Heart right ventricle (tissue), 16 donors: ENCODE measurements around the gene KRR1. TPM values are rescaled to one million over a fixed set of nuclear protein-coding genes. Genes with fewer than 3 reads are reported as not detected.

Experiments
- ATAC-seq, 8 donors: fragments of 200-7000 bp; cut with Tn5 transposase; one replicate each; pipeline ENCODE4 v1.9.1; 2020; ENCODE audit warnings: mild to moderate bottlenecking in 8 of 8, moderate library complexity in 8 of 8, moderate number of reproducible peaks in 1 of 8
- DNase-seq, 2 donors: peaks; one replicate each; pipeline ENCODE4 v3.0.0-alpha.2; 2020
- H3K27ac ChIP-seq, 10 donors: fragments of 200-600 bp; sonication (generic) in 2 of 10; one replicate each; pipeline versions ENCODE4 v1.5.0 to v1.8.0; 2020 to 2022; ENCODE audit warnings: mild to moderate bottlenecking in 3 of 10
- H3K27me3 ChIP-seq, 7 donors: fragments of 200-600 bp; one replicate each; pipeline ENCODE4 v1.8.0; 2021 to 2022; ENCODE audit warnings: mild to moderate bottlenecking in 2 of 7
- H3K36me3 ChIP-seq, 9 donors: fragments of 200-600 bp; sonication (generic) in 1 of 9; one replicate each; pipeline versions ENCODE4 v1.5.0 to v1.8.0; 2020 to 2022; ENCODE audit warnings: mild to moderate bottlenecking in 2 of 9
- H3K4me1 ChIP-seq, 9 donors: fragments of 200-600 bp; sonication (generic) in 1 of 9; one replicate each; pipeline versions ENCODE4 v1.5.0 to v1.8.0; 2020 to 2022; ENCODE audit warnings: mild to moderate bottlenecking in 4 of 9
- H3K4me3 ChIP-seq, 10 donors: fragments of 200-600 bp; sonication (generic) in 2 of 10; one replicate each; pipeline versions ENCODE4 v1.5.0 to v1.8.0; 2020 to 2022; ENCODE audit warnings: mild to moderate bottlenecking in 7 of 10, moderate library complexity in 2 of 10
- H3K9me3 ChIP-seq, 11 donors: fragments of 200-600 bp in 10 of 11; sonication (generic) in 2 of 11; one replicate each; pipeline versions ENCODE4 v1.5.0 to v1.8.0; 2013 to 2022; ENCODE audit warnings: mild to moderate bottlenecking in 2 of 11, control low read depth in 1 of 11, moderate library complexity in 1 of 11
- WGBS, 2 donors: extraction: QIAGEN DNeasy Blood & Tissue Kit; methylation state at CpG; one replicate each; pipeline ENCODE4 v1.1.7; 2013; ENCODE audit warnings: inconsistent platforms in 1 of 2; 5-methylcytosine and 5-hydroxymethylcytosine counted together
- intact Hi-C, 10 donors: fragments of 100-400 bp; cut with DNase I; formaldehyde crosslinking; loops; one replicate each; pipeline versions ENCODE4 v1.11.1 to v1.14.2; 2022
- polyA plus RNA-seq, 2 donors: library from polyadenylated mRNA; stranded (reverse); fragments of 200-250 nt; gene quantifications; one replicate each; pipeline ENCODE4 v1.2.3, GENCODE V29; 2013
- total RNA-seq, 10 donors: library from RNA; stranded (reverse); fragmentation: NEBNext Ultra II Directional in 3 of 10; extraction: Animal tissue kit (Norgen Biotek cat#: 25700) in 3 of 10; gene quantifications; one replicate each; pipeline versions ENCODE4 v1.2.1 to v1.2.4, GENCODE V29; 2021 to 2023
- TF ChIP-seq, protein P1 (sequence below), 9 donors: fragments of 200-600 bp; sonication (generic) in 2 of 9; IDR thresholded peaks; one replicate each; pipeline versions ENCODE4 v1.5.0 to v1.8.0; 2021 to 2022; ENCODE audit warnings: antibody characterized with exemption in 9 of 9, mild to moderate bottlenecking in 5 of 9, moderate library complexity in 1 of 9
- donor health status: Arrhythmogenic right ventricular cardiomyopathy.
- donor health status: ischemic (EF 13 %, LVEDD 7.1; RV severe dilation, severe dysfunction).
- donor health status: healthy with polysubstance abuse.
- donor health status: DM: no; HTN: yes; CAD: no.
- donor health status: DM: no; HTN: no; CAD: no.
- donor health status: ischemic (EF 25% LVEDD 6.9; RV normal size, moderate dysfunction).
- donor health status: ischemic (EF 25% LVEDD 5.7; RV mildly dilated, moderate dysfunction).
- donor health status: healthy.
- donor health status: DM: yes; HTN: yes; CAD: no.
- donor health status: Ischemic cardiomyopathy.
- donor health status: ischemic (EF 35%, LVEDD 5.7; RV mildly dilated, moderate dysfunction).
- donor health status: nonischemic (EF 11% LVEDD 7.7; RV severe dilation, severe dysfunction).
- donor health status: DM: yes; HTN: yes; CAD: no.
- donor health status: PGD.
- donor health status: ischemic (EF 29% LVEDD 5.4; RV normal size, mild dysfunction).
- donor health status: nonischemic (EF 23%, LVEDD 6.1; RV moderate dilation, normal function).

The KRR1 gene
- total and polyA plus RNA-seq, 12 donors, result 8.9 to 44.2 (median 32.6) TPM

GRCh38 chr12:75545636-75546035 lies 34.2 kb upstream of the KRR1 start:
- TF ChIP-seq, protein P1, sequence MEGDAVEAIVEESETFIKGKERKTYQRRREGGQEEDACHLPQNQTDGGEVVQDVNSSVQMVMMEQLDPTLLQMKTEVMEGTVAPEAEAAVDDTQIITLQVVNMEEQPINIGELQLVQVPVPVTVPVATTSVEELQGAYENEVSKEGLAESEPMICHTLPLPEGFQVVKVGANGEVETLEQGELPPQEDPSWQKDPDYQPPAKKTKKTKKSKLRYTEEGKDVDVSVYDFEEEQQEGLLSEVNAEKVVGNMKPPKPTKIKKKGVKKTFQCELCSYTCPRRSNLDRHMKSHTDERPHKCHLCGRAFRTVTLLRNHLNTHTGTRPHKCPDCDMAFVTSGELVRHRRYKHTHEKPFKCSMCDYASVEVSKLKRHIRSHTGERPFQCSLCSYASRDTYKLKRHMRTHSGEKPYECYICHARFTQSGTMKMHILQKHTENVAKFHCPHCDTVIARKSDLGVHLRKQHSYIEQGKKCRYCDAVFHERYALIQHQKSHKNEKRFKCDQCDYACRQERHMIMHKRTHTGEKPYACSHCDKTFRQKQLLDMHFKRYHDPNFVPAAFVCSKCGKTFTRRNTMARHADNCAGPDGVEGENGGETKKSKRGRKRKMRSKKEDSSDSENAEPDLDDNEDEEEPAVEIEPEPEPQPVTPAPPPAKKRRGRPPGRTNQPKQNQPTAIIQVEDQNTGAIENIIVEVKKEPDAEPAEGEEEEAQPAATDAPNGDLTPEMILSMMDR (IDR thresholded peaks at IDR 0.05), result no peak
- ATAC-seq (no peak), DNase-seq (no peak)
- no peaks in the 10 kb centered on the region for H3K36me3 ChIP-seq
- intact Hi-C loops, result no loop called here
- H3K27ac ChIP-seq, result no peak overlapping the region
- H3K4me1 ChIP-seq, result peaks cover 0 to 13% (median 7%) of the 10 kb centered on the region in 9 donors
- H3K4me3 ChIP-seq, result no peak overlapping the region
- no peaks in the 10 kb centered on the region for H3K9me3 ChIP-seq
- WGBS, 2 donors, result 77% methylated on average over 1 of the region's 1 CpG
- no peaks in the 10 kb centered on the region for H3K27me3 ChIP-seq

DNA sequence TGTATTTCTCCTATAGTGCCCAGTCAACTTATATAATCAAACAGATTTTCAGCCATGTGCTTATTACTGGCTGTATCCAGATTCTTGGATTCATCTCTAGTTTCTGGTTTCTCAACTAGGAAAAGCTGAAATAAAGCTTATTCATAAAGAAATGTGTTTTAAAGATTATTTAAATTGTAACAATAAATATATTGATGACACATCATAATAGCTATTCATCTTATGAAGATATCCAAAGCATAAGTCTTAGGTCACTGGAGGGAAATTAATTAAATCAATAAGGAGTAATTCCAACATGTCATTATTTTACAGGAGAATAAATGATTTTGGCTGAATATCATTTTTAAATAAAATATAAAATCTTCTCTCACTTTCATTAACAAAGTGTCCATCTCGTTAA lies 32.1 kb upstream of the KRR1 start:
- DNase-seq (no peak), ATAC-seq (no peak)
- no peak overlapping the region for H3K27ac ChIP-seq
- H3K9me3 ChIP-seq, result no peaks in the 10 kb centered on the region
- intact Hi-C loops, result no loop called here
- H3K4me3 ChIP-seq, result no peak overlapping the region
- H3K36me3 ChIP-seq, result no peaks in the 10 kb centered on the region
- no peaks in the 10 kb centered on the region for H3K4me1 ChIP-seq
- WGBS, 2 donors, result 96 to 98% methylated on average over 1 of the region's 1 CpG
- H3K27me3 ChIP-seq, result no peaks in the 10 kb centered on the region
- TF ChIP-seq, protein P1 (IDR thresholded peaks at IDR 0.05), result no peak

- Histone ChIP-seq H3K27ac (no peak overlapping the region), H3K4me1 (no peaks in the 10 kb centered on the region), H3K4me3 (no peak overlapping the region), H3K36me3 (no peaks in the 10 kb centered on the region), H3K27me3 (no peaks in the 10 kb centered on the region), H3K9me3 (no peaks in the 10 kb centered on the region)
- TF ChIP-seq, protein P1 (IDR thresholded peaks at IDR 0.05), result no peak
- no peak for ATAC-seq
- WGBS, 2 donors, result 82 to 91% methylated on average over 1 of the region's 1 CpG
- DNase-seq, result no peak
- intact Hi-C loops, result no loop called here
Observed at GRCh38 chr12:75542942-75543341, 31.5 kb upstream of the KRR1 start.

- WGBS, 2 donors, result 82 to 91% methylated on average over 2 of the region's 2 CpGs
- intact Hi-C loops, result no loop called here
- no peak overlapping the region for H3K4me3 ChIP-seq
Observed at GRCh38 chr12:75539889-75540288, 28.5 kb upstream of the KRR1 start.

More at GRCh38 chr12:75539889-75540288, 28.5 kb upstream of the KRR1 start:
- no peak overlapping the region for H3K27ac ChIP-seq
- ATAC-seq (no peak), DNase-seq (no peak)
- H3K36me3 ChIP-seq, result no peaks in the 10 kb centered on the region
- no peaks in the 10 kb centered on the region for H3K27me3 ChIP-seq
- no peaks in the 10 kb centered on the region for H3K4me1 ChIP-seq
- TF ChIP-seq, protein P1 (IDR thresholded peaks at IDR 0.05), result no peak
- H3K9me3 ChIP-seq, result no peaks in the 10 kb centered on the region
